ENCODE data around the gene OR8U1.

Gene OR8U1

GRCh38 chr11:56412396-56412795, 37.0 kb downstream of the OR8U1 start, which contains the start of gene OR5AL1:
OR5AL1 (plus strand) TSS chr11:56412696.
- H3K36me3 ChIP-seq, result no peaks in the 10 kb centered on the region
- no peak for DNase-seq
- no peak within 1 kb of the TSS for H3K27ac ChIP-seq
- peaks cover 21% of the 10 kb centered on the region for H3K27me3 ChIP-seq (ENCODE audit: insufficient read depth, low read depth, severe bottlenecking)
- no peaks in the 10 kb centered on the region for H3K9me3 ChIP-seq (ENCODE audit: severe bottlenecking)
- TF ChIP-seq, protein P1, sequence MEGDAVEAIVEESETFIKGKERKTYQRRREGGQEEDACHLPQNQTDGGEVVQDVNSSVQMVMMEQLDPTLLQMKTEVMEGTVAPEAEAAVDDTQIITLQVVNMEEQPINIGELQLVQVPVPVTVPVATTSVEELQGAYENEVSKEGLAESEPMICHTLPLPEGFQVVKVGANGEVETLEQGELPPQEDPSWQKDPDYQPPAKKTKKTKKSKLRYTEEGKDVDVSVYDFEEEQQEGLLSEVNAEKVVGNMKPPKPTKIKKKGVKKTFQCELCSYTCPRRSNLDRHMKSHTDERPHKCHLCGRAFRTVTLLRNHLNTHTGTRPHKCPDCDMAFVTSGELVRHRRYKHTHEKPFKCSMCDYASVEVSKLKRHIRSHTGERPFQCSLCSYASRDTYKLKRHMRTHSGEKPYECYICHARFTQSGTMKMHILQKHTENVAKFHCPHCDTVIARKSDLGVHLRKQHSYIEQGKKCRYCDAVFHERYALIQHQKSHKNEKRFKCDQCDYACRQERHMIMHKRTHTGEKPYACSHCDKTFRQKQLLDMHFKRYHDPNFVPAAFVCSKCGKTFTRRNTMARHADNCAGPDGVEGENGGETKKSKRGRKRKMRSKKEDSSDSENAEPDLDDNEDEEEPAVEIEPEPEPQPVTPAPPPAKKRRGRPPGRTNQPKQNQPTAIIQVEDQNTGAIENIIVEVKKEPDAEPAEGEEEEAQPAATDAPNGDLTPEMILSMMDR (IDR thresholded peaks at IDR 0.05; ENCODE audit: low read depth, low read length), result no peak
- no peak within 1 kb of the TSS for H3K4me3 ChIP-seq (ENCODE audit: low read depth, low read length)
